ENCODE results near the gene TULP3.
A peak's percentile ranks its signal among the peaks of the same experiment; 100 is the strongest.
"Not testable (repeated sequence)": the region's sequence is repeated elsewhere in the genome, so short reads cannot be mapped to it uniquely, and the experiment has no call there.

TULP3 gene

GRCh38 chr12:2857021-2857431 lies 33.7 kb upstream of the TULP3 start, which contains the start of gene TEX52:
Gene TEX52 (minus strand): TSS chr12:2857039. CDS start chr12:2857026, 13 bp downstream.
- Histone ChIP-seq H3K4me3 (ENCODE audit: low read depth in 1 of 2, low read length in 2 of 2) (no peak within 1 kb of the TSS), H3K27me3 (ENCODE audit: low read depth, low read length) (no peaks in the 10 kb centered on the region), H3K4me1 (ENCODE audit: control insufficient read depth in 1 of 2, insufficient read depth in 2 of 2, low read length in 2 of 2) (no peaks in the 10 kb centered on the region), H3K9me3 (ENCODE audit: control insufficient read depth in 1 of 2, low read length in 2 of 2) (no peaks in the 10 kb centered on the region), H3K27ac (ENCODE audit: low read length) (no peak within 1 kb of the TSS), H3K36me3 (ENCODE audit: control insufficient read depth in 1 of 2, insufficient read depth in 2 of 2, low read length in 2 of 2) (no peaks in the 10 kb centered on the region)

GRCh38 chr12:2857576-2857975 lies 33.1 kb upstream of the TULP3 start:
- Histone ChIP-seq H3K27me3 (ENCODE audit: low read depth, low read length) (no peaks in the 10 kb centered on the region), H3K4me3 (ENCODE audit: low read depth in 1 of 2, low read length in 2 of 2) (no peak overlapping the region), H3K4me1 (ENCODE audit: control insufficient read depth in 1 of 2, insufficient read depth in 2 of 2, low read length in 2 of 2) (no peaks in the 10 kb centered on the region), H3K27ac (ENCODE audit: low read length) (no peak overlapping the region), H3K9me3 (ENCODE audit: control insufficient read depth in 1 of 2, low read length in 2 of 2) (no peaks in the 10 kb centered on the region), H3K36me3 (ENCODE audit: control insufficient read depth in 1 of 2, insufficient read depth in 2 of 2, low read length in 2 of 2) (no peaks in the 10 kb centered on the region)

- Histone ChIP-seq H3K9me3 (ENCODE audit: control insufficient read depth in 1 of 2, low read length in 2 of 2) (no peaks in the 10 kb centered on the region), H3K4me1 (ENCODE audit: control insufficient read depth in 1 of 2, insufficient read depth in 2 of 2, low read length in 2 of 2) (no peaks in the 10 kb centered on the region), H3K4me3 (ENCODE audit: low read depth in 1 of 2, low read length in 2 of 2) (no peak overlapping the region), H3K27ac (ENCODE audit: low read length) (no peak overlapping the region), H3K27me3 (ENCODE audit: low read depth, low read length) (no peaks in the 10 kb centered on the region), H3K36me3 (ENCODE audit: control insufficient read depth in 1 of 2, insufficient read depth in 2 of 2, low read length in 2 of 2) (no peaks in the 10 kb centered on the region)
Measured at GRCh38 chr12:2858334-2858733, 32.4 kb upstream of the TULP3 start.

- Histone ChIP-seq H3K9me3 (ENCODE audit: control insufficient read depth in 1 of 2, low read length in 2 of 2) (no peaks in the 10 kb centered on the region), H3K27me3 (ENCODE audit: low read depth, low read length) (no peaks in the 10 kb centered on the region), H3K36me3 (ENCODE audit: control insufficient read depth in 1 of 2, insufficient read depth in 2 of 2, low read length in 2 of 2) (no peaks in the 10 kb centered on the region), H3K27ac (ENCODE audit: low read length) (no peak overlapping the region), H3K4me1 (ENCODE audit: control insufficient read depth in 1 of 2, insufficient read depth in 2 of 2, low read length in 2 of 2) (no peaks in the 10 kb centered on the region), H3K4me3 (ENCODE audit: low read depth in 1 of 2, low read length in 2 of 2) (no peak overlapping the region)
Measured at GRCh38 chr12:2858944-2859421, 31.7 kb upstream of the TULP3 start.

GRCh38 chr12:2860170-2860569 lies 30.5 kb upstream of the TULP3 start:
- Histone ChIP-seq H3K27me3 (ENCODE audit: low read depth, low read length) (no peaks in the 10 kb centered on the region), H3K36me3 (ENCODE audit: control insufficient read depth in 1 of 2, insufficient read depth in 2 of 2, low read length in 2 of 2) (no peaks in the 10 kb centered on the region), H3K27ac (ENCODE audit: low read length) (no peak overlapping the region), H3K4me3 (ENCODE audit: low read depth in 1 of 2, low read length in 2 of 2) (no peak overlapping the region), H3K9me3 (ENCODE audit: control insufficient read depth in 1 of 2, low read length in 2 of 2) (no peaks in the 10 kb centered on the region), H3K4me1 (ENCODE audit: control insufficient read depth in 1 of 2, insufficient read depth in 2 of 2, low read length in 2 of 2) (no peaks in the 10 kb centered on the region)

GRCh38 chr12:2862876-2863275 lies 27.8 kb upstream of the TULP3 start:
- no peaks in the 10 kb centered on the region for H3K9me3 ChIP-seq (ENCODE audit: control insufficient read depth in 1 of 2, low read length in 2 of 2)

GRCh38 chr12:2863402-2863801 lies 27.3 kb upstream of the TULP3 start:
- not testable (repeated sequence) for H3K27me3 ChIP-seq (ENCODE audit: low read depth, low read length); H3K4me3 ChIP-seq (ENCODE audit: low read depth in 1 of 2, low read length in 2 of 2); H3K27ac ChIP-seq (ENCODE audit: low read length); H3K4me1 ChIP-seq (ENCODE audit: control insufficient read depth in 1 of 2, insufficient read depth in 2 of 2, low read length in 2 of 2); H3K36me3 ChIP-seq (ENCODE audit: control insufficient read depth in 1 of 2, insufficient read depth in 2 of 2, low read length in 2 of 2); H3K9me3 ChIP-seq (ENCODE audit: control insufficient read depth in 1 of 2, low read length in 2 of 2)

More at GRCh38 chr12:2862876-2863275, 27.8 kb upstream of the TULP3 start:
- H3K27ac ChIP-seq (ENCODE audit: low read length), result no peak overlapping the region
- no peak overlapping the region for H3K4me3 ChIP-seq (ENCODE audit: low read depth in 1 of 2, low read length in 2 of 2)
- H3K36me3 ChIP-seq (ENCODE audit: control insufficient read depth in 1 of 2, insufficient read depth in 2 of 2, low read length in 2 of 2), result no peaks in the 10 kb centered on the region
- no peaks in the 10 kb centered on the region for H3K27me3 ChIP-seq (ENCODE audit: low read depth, low read length)
- H3K4me1 ChIP-seq (ENCODE audit: control insufficient read depth in 1 of 2, insufficient read depth in 2 of 2, low read length in 2 of 2), result no peaks in the 10 kb centered on the region

GRCh38 chr12:2864198-2864597 lies 26.5 kb upstream of the TULP3 start:
- Histone ChIP-seq H3K4me1 (ENCODE audit: control insufficient read depth in 1 of 2, insufficient read depth in 2 of 2, low read length in 2 of 2) (no peaks in the 10 kb centered on the region), H3K27ac (ENCODE audit: low read length) (no peak overlapping the region), H3K4me3 (ENCODE audit: low read depth in 1 of 2, low read length in 2 of 2) (no peak overlapping the region), H3K36me3 (ENCODE audit: control insufficient read depth in 1 of 2, insufficient read depth in 2 of 2, low read length in 2 of 2) (no peaks in the 10 kb centered on the region), H3K27me3 (ENCODE audit: low read depth, low read length) (no peaks in the 10 kb centered on the region), H3K9me3 (ENCODE audit: control insufficient read depth in 1 of 2, low read length in 2 of 2) (no peaks in the 10 kb centered on the region)

- not testable (repeated sequence) for H3K4me1 ChIP-seq (ENCODE audit: control insufficient read depth in 1 of 2, insufficient read depth in 2 of 2, low read length in 2 of 2); H3K9me3 ChIP-seq (ENCODE audit: control insufficient read depth in 1 of 2, low read length in 2 of 2); H3K27ac ChIP-seq (ENCODE audit: low read length); H3K4me3 ChIP-seq (ENCODE audit: low read depth in 1 of 2, low read length in 2 of 2); H3K27me3 ChIP-seq (ENCODE audit: low read depth, low read length); H3K36me3 ChIP-seq (ENCODE audit: control insufficient read depth in 1 of 2, insufficient read depth in 2 of 2, low read length in 2 of 2)
Measured at GRCh38 chr12:2868986-2869632, 21.6 kb upstream of the TULP3 start.

GRCh38 chr12:2876431-2877046 lies 14.2 kb upstream of the TULP3 start:
- no peaks in the 10 kb centered on the region for H3K36me3 ChIP-seq (ENCODE audit: control insufficient read depth in 1 of 2, insufficient read depth in 2 of 2, low read length in 2 of 2)
- no peak overlapping the region for H3K27ac ChIP-seq (ENCODE audit: low read length)
- no peaks in the 10 kb centered on the region for H3K9me3 ChIP-seq (ENCODE audit: control insufficient read depth in 1 of 2, low read length in 2 of 2)
- H3K4me1 ChIP-seq (ENCODE audit: control insufficient read depth in 1 of 2, insufficient read depth in 2 of 2, low read length in 2 of 2), result peaks cover 7 to 15% of the 10 kb centered on the region in 2 donors
- no peaks in the 10 kb centered on the region for H3K27me3 ChIP-seq (ENCODE audit: low read depth, low read length)
- H3K4me3 ChIP-seq (ENCODE audit: low read depth in 1 of 2, low read length in 2 of 2), result peak overlapping the region; percentile 94 to 97

GRCh38 chr12:2877047-2877952 lies 13.4 kb upstream of the TULP3 start, which contains the start of the genes FOXM1 and RHNO1:
Gene FOXM1 (minus strand): TSS chr12:2877174. CDS start chr12:2874478, 2,696 bp downstream.
Gene RHNO1 (plus strand): TSS chr12:2877223. CDS start chr12:2885367, 8,144 bp downstream.
- Histone ChIP-seq H3K4me3 (ENCODE audit: low read depth in 1 of 2, low read length in 2 of 2) (peak within 1 kb of the TSS; percentile 94 to 97), H3K36me3 (ENCODE audit: control insufficient read depth in 1 of 2, insufficient read depth in 2 of 2, low read length in 2 of 2) (no peaks in the 10 kb centered on the region), H3K9me3 (ENCODE audit: control insufficient read depth in 1 of 2, low read length in 2 of 2) (no peaks in the 10 kb centered on the region), H3K4me1 (ENCODE audit: control insufficient read depth in 1 of 2, insufficient read depth in 2 of 2, low read length in 2 of 2) (peaks cover 7 to 15% of the 10 kb centered on the region in 2 donors), H3K27ac (ENCODE audit: low read length) (peak within 1 kb of the TSS; percentile 99), H3K27me3 (ENCODE audit: low read depth, low read length) (no peaks in the 10 kb centered on the region)
